KOPT-K1 (cell line): ENCODE measurements around the gene MED15.
A peak's percentile ranks its signal among the peaks of the same experiment; 100 is the strongest.
"Not testable (repeated sequence)": the region's sequence is repeated elsewhere in the genome, so short reads cannot be mapped to it uniquely, and the experiment has no call there.

Experiments used
- H3K27ac ChIP-seq: fragments of 200-600 bp; sonication (generic); 2 replicates; pipeline ENCODE4 v1.5.1; 2016; ENCODE audit warnings: antibody characterized with exemption, mild to moderate bottlenecking, low read depth, low read length; ENCODE audit not compliant: poor library complexity, severe bottlenecking
- H3K36me3 ChIP-seq: fragments of 200-600 bp; sonication (generic); 2 replicates; pipeline ENCODE4 v1.5.1; 2017; ENCODE audit warnings: antibody characterized with exemption, mild to moderate bottlenecking, low read length, moderate library complexity; ENCODE audit not compliant: insufficient read depth
- H3K9me3 ChIP-seq: fragments of 200-600 bp; sonication (generic); 2 replicates; pipeline ENCODE4 v1.5.1; 2017; ENCODE audit warnings: antibody characterized with exemption, low read length, mild to moderate bottlenecking; ENCODE audit not compliant: insufficient read depth, poor library complexity, severe bottlenecking

The MED15 gene

GRCh38 chr22:20494978-20495860 lies 12.2 kb upstream of the MED15 start, which contains the start of gene KLHL22:
Gene KLHL22, minus strand, starts transcription at chr22:20495795. Its CDS starts 6,584 bp downstream, at chr22:20489211.
- peak within 1 kb of the TSS; percentile 60 for H3K27ac ChIP-seq
- no peaks in the 10 kb centered on the region for H3K36me3 ChIP-seq
- H3K9me3 ChIP-seq, result no peaks in the 10 kb centered on the region

DNA sequence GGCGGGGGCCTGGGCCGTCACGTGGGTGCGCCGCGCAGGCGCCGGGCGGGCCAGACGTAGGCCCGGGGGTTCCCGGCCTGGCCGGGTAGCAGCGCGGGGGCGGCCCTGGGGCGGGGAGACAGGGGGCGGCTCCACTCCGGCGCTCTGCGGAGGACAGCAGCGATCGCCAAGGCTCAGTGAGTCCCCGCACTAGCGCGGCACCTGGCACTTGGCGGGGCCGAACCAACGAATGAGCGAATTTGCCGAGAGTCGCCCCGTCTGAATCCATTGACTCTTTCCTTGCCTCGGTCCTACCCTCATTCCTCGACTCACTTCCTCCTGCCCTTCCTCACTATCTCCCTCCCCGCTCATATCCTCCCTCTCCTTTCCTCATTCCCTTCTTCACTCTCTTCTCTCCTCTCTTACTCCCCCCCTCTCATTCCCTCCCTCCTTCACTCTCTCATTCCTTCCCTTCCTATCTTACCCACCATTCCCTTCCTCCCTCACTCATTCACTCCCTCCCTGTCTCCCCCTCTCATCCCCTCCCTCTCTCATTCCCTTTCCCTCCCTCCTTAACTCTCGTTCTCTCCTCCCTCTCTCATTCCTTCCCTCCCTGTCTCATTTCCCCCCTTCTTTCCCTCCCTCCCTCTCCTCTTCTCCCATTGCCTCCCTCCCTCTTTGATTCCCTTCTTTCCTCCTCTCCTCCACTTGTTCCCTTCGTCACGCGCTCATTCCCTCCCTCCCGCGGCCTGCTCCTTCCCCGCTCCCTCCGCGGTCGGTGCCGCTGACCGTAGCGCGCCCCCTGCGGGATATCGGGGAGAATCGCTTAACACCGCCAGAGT lies 11.3 kb upstream of the MED15 start:
- Histone ChIP-seq H3K27ac (peak overlapping the region; percentile 60), H3K9me3 (no peaks in the 10 kb centered on the region), H3K36me3 (no peaks in the 10 kb centered on the region)

DNA sequence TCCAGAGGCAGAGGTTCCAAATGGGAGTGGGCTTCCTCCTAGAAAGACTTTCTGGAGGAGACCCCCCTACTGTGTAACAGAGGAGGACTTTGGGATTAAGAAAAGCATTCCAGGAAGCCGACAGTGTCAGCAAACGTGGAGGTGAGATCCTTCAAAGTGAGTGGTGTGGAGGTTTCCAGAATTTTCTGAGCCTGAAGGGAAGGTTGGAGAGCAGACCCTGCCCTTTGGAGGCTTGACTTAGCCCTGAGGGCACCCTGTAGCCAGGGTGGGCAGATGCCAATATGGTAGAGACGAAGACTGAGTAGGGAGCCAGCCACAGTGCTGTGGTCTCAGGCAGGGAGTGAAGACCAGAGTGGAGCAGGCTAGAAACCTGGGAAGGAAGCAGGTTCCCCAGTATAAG lies 10.0 kb upstream of the MED15 start:
- H3K9me3 ChIP-seq, result no peaks in the 10 kb centered on the region

DNA sequence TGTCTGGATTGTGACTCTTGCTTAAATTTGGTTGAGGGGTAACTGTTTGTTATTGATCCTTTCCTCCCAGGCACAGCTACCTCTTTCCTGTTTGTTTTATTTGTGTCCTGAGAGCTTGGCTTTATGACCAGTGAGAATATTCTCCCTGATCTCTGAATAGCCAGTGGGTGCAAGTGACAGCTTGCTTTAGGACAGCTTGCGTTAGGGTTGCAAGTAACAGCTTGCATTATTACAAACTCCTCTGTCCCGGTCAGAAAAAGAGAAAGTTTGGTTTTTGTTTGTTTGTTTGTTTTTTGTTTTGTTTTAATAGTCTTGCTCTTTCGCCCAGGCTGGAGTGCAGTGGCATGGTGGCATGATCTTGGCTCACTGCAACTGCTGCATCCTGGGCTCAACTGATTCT lies 8.5 kb upstream of the MED15 start:
- Histone ChIP-seq H3K36me3 (no peaks in the 10 kb centered on the region), H3K27ac (no peak overlapping the region), H3K9me3 (no peaks in the 10 kb centered on the region)

More for the DNA sequence above, 10.0 kb upstream of the MED15 start:
- no peak overlapping the region for H3K27ac ChIP-seq
- no peaks in the 10 kb centered on the region for H3K36me3 ChIP-seq

DNA sequence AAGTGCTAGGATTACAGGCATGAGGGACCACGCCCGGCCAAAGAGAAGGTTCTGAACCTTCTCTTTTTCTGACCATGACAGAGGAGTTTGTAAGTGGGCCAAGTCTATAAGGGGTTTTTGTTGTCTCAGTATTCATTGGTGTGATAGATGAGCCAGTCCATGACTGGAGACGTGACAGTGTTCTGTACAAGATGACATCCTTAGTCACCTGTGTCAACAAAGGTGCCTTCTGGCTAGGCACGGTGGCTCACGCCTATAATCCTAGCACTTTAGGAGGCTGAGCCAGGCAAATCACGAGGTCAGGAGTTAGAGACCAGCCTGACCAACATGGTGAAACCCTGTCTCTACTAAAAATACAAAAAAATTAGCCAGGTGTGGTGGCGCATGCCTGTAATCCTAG lies 7.6 kb upstream of the MED15 start:
- Histone ChIP-seq H3K36me3 (no peaks in the 10 kb centered on the region), H3K27ac (no peak overlapping the region), H3K9me3 (no peaks in the 10 kb centered on the region)

DNA sequence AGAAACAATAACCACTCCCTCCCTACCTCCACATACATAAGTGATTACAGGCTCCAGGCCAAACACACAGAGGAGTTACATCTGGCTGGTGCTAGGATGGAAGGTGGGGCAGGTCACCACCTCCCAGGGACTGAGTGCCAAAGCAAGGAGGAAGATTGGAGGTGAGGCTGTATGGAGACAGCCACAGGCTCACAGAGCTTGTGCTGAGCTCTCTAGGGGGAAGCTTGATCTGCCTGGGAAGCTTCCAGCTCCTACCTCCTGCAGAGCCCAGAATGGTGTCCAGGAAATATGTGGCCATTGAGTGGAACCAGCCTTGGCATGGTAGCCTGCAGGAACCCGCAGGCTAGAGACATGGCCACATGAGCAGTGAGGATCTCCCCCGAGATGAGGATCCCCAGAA lies 3.6 kb upstream of the MED15 start:
- H3K9me3 ChIP-seq, result no peaks in the 10 kb centered on the region
- no peaks in the 10 kb centered on the region for H3K36me3 ChIP-seq
- H3K27ac ChIP-seq, result no peak overlapping the region

DNA sequence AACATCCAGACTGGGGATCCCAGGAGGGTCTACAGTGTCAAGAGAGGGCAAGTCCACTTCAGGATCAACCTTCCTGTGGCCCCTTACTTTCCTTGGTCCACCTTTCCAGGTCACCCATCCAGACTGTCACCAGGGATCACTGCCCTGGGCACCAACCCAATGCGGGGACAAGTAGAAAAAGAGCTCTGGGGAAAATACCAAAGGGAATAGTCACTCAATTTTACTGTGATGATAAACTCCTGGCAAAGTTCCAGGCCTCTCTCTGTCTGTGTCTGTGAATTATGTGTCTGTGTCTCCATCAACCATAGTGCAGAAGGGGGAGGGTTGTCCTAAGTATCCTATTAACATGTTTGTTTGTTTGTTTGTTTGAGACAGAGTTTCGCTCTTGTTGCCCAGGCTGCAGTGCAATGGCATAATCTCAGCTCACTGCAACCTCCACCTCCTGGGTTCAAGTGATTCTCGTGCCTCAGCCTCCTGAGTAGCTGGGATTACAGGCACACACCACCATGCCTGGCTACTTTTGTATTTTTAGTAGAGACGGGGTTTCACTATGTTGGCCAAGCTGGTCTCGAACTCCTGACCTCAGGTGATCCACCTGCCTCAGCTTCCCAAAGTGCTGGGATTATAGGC lies 3.0 kb upstream of the MED15 start:
- H3K9me3 ChIP-seq, H3K27ac ChIP-seq: not testable (repeated sequence)

DNA sequence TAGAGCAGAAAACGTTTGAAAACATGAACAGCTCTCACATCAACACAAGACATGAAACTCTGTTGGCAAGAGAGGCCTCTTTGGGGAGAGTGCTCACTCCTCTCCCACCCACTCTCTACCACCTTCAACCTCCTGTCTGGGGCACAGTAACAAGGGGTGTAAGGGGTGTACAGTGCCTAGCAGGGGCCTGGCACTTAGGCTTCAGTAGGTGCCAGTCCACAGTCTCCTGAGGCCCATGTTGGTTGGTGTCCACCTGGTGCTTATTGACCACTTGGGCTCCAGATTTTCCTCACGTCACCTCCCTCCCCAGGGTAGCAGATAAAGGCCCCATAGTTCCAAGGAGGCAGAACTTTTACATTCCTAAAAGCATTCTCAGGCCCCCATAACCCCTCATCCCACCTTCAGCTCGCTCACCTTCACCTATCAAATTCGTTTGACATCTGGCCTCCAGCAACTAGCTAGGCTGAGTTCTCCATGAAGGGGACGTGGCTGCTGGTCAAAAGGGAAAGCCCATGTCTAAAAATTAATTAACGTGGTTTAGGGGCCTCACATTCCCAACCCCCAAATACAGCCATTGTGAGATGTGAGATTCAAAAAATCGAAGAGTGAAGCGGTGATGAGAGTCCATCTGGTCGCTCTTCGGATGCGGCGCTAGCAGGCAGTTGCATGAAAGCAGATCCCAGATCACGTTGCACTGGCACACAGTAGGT lies 712 bp upstream of the MED15 start:
- H3K36me3 ChIP-seq, result peaks cover 18% of the 10 kb centered on the region; the same call in 1 of the 2 replicates
- H3K9me3 ChIP-seq, result no peaks in the 10 kb centered on the region
- peak overlapping the region; percentile 80 for H3K27ac ChIP-seq

More for the DNA sequence above, 3.0 kb upstream of the MED15 start:
- H3K36me3 ChIP-seq, result not testable (repeated sequence)

- H3K9me3 ChIP-seq, result not testable (repeated sequence)
- peak overlapping the region; percentile 80 for H3K27ac ChIP-seq
- peaks cover 25% of the 10 kb centered on the region; the same call in 1 of the 2 replicates for H3K36me3 ChIP-seq
Observed at GRCh38 chr22:20508067-20508755, 801 bp downstream of the MED15 start.

GRCh38 chr22:20508815-20509271 lies 1.4 kb downstream of the MED15 start:
- no peaks in the 10 kb centered on the region for H3K9me3 ChIP-seq
- peak overlapping the region; percentile 23 for H3K27ac ChIP-seq
- H3K36me3 ChIP-seq, result peaks cover 29% of the 10 kb centered on the region

DNA sequence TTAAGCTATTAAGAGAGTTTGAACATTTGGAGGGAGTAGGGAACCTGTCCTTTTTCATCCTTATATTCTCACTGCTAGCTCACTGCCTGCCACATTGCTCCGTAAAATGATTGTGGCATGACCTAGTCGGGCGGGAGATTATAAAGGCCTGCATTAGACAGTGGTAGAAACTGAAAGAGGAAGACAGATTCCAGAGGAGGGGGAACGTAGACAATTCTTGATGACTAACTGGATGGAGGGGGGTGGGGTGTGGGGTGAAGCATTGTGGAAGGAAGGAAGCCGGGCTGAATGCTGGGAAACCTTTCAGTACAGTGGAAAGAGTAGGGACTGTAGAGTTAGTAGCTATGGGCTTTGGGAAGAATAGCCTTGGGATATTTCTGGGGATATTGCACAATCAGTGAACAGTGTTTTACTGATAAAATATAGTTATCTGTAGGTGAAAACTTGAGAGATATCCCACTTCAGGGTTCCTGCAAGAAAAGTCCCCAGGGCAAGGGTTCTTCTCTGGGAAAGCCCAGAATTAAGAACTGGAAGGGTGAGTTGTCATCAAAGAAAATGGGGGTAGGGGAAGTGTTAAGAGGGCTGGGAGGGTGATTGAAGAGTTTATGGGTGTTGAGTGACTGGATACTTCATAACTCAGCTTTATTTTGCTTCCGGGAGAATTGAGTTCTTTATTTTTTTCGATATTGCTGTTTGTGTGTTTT lies 2.1 kb downstream of the MED15 start:
- Histone ChIP-seq H3K27ac (peak overlapping the region; percentile 23), H3K9me3 (no peaks in the 10 kb centered on the region), H3K36me3 (peaks cover 36% of the 10 kb centered on the region)

DNA sequence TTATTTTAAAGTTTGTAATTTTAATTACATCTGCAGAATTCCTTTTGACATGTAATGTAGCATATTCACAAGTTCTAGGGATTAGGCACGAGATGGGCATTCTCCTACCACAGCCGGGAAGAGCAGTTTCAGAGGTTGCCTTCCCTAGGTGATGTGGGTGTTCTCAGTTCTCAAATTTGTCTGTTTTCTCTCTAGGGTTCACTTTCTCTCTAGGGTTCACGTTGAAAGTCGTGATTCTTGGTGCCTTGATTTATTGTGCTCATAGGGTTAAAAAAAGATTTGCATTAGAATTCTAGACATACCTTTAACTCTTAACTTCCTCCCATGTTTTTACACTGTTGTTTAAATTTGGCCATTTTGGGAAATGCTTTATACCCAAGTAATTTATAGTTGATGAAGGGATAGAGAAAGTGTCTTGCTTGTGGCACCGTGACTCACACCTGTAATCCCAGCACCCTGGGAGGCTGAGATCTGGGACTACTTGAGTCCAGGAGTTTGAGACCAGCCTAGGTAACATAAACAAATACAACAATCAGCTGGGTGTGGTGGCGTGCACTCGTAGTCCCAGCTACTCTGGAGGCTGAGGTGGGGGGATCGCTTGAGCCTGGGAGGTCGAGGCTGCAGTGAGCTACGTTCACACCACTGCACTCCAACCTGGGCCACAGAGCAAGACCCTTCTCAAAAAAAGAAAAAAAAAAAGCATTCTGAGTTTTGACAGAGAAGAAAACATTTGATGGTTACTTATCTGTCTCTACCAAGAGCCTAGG lies 3.6 kb downstream of the MED15 start:
- H3K9me3 ChIP-seq, result no peaks in the 10 kb centered on the region
- H3K36me3 ChIP-seq, result peaks cover 44% of the 10 kb centered on the region
- H3K27ac ChIP-seq, result no peak overlapping the region
